K562 (cell line): Measurements from ENCODE around the gene DCAF12. TPM values are rescaled to one million over a fixed set of nuclear protein-coding genes. Genes with fewer than 3 reads are reported as not detected.

Experiments
- ATAC-seq: fragments of 200-7000 bp; cut with Tn5 transposase; 3 replicates; pipeline ENCODE4 v1.9.1; 2020; ENCODE audit warnings: moderate library complexity
- BruUV-seq: library from RNA; stranded (reverse); fragments of 400-500 nt; replicated peaks from 2 replicates; lab custom pipeline; 2021; lab: Mats Ljungman, UMichigan
- CTCF ChIA-PET: fragments of 300-600 bp; formaldehyde crosslinking; extraction: SDS; loops from one replicate; lab custom pipeline; 2021; ENCODE audit warnings: low intra/inter-chr PET ratio; lab: Yijun Ruan, JAX
- POLR2A ChIA-PET: fragments of 300-600, 350-650 bp; sonication (Branson Sonifier 250); formaldehyde crosslinking; extraction: SDS; loops from one replicate; lab custom pipeline; 2021; ENCODE audit warnings: antibody characterized with exemption, inconsistent platforms; lab: Yijun Ruan, JAX
- DNase-seq, 4 experiments: peaks; one replicate each; pipeline versions ENCODE4 v3.0.0 to v3.0.0-alpha.2; 2011 to 2018; ENCODE audit warnings: low spot score in 3 of 4, mixed read lengths in 3 of 4; ENCODE audit errors: extremely low read depth in 1 of 4
- FAIRE-seq: peaks from 2 replicates; lab custom pipeline; 2011; peaks lifted over from hg19 to GRCh38; lab: Jason Lieb, UNC
- H2AFZ ChIP-seq: 2 replicates; pipeline ENCODE4 v1.6.0; 2011; ENCODE audit warnings: low read depth, low read length, control low read depth, inconsistent platforms
- H3K27ac ChIP-seq: fragments of 200-600 bp; 3 replicates; pipeline ENCODE4 v1.8.0; 2011; ENCODE audit warnings: low read depth, mild to moderate bottlenecking, control low read depth, inconsistent platforms, low read length, moderate library complexity, mixed read lengths; ENCODE audit errors: extremely low read depth
- H3K27me3 ChIP-seq, 2 experiments: fragments of 300-600 bp in 1 of 2; 2 replicates in 1 of 2; 3 replicates in 1 of 2; pipeline versions ENCODE4 v1.6.0 to v1.8.0; 2011; ENCODE audit warnings: inconsistent platforms in 2 of 2, low read length in 2 of 2, mild to moderate bottlenecking in 1 of 2, mixed read lengths in 1 of 2, moderate library complexity in 1 of 2; ENCODE audit not compliant: control insufficient read depth in 2 of 2, insufficient read depth in 2 of 2
- H3K36me3 ChIP-seq: fragments of 300-600 bp; 3 replicates; pipeline ENCODE4 v1.8.0; 2011; ENCODE audit warnings: mild to moderate bottlenecking, low read length, inconsistent platforms; ENCODE audit not compliant: control insufficient read depth, insufficient read depth
- H3K4me1 ChIP-seq, 2 experiments: fragments of 200-600 bp in 1 of 2; replicated peaks in 1 of 2; 2 replicates in 1 of 2; 3 replicates in 1 of 2; pipeline versions ENCODE4 v1.5.1 to v1.8.0; 2011; ENCODE audit warnings: inconsistent platforms in 2 of 2, low read length in 2 of 2, mild to moderate bottlenecking in 1 of 2, mixed read lengths in 1 of 2, moderate library complexity in 1 of 2; ENCODE audit not compliant: control insufficient read depth in 2 of 2, insufficient read depth in 2 of 2
- H3K4me2 ChIP-seq: 2 replicates; pipeline ENCODE4 v1.6.1; 2011; ENCODE audit warnings: low read length, control low read depth, inconsistent platforms, mixed read lengths; ENCODE audit not compliant: insufficient read depth
- H3K4me3 ChIP-seq: fragments of 200-600 bp; sonication (generic), shearing (Covaris generic); 2 replicates; pipeline ENCODE4 v1.5.1; 2016; ENCODE audit warnings: control low read depth, inconsistent platforms
- H3K79me2 ChIP-seq: fragments of 200-600 bp; 3 replicates; pipeline ENCODE4 v1.8.0; 2011; ENCODE audit warnings: low read length, inconsistent platforms; ENCODE audit not compliant: control insufficient read depth, insufficient read depth
- H3K9ac ChIP-seq, 2 experiments: 2 replicates each; pipeline versions ENCODE4 v1.6.0 to v1.6.1; 2011; ENCODE audit warnings: low read depth in 2 of 2, low read length in 2 of 2, control low read depth in 1 of 2, inconsistent platforms in 1 of 2, mild to moderate bottlenecking in 1 of 2, mixed read lengths in 1 of 2; ENCODE audit not compliant: insufficient read depth in 1 of 2
- H3K9me1 ChIP-seq: one replicate; pipeline ENCODE4 v1.6.0; 2011; ENCODE audit warnings: inconsistent platforms, mild to moderate bottlenecking, low read length, moderate library complexity; ENCODE audit not compliant: control insufficient read depth, insufficient read depth
- H3K9me3 ChIP-seq: replicated peaks from 2 replicates; pipeline ENCODE4 v1.5.1; 2011; ENCODE audit warnings: low read depth, low read length, inconsistent platforms; ENCODE audit not compliant: control insufficient read depth, insufficient read depth
- H4K20me1 ChIP-seq: replicated peaks from 2 replicates; pipeline ENCODE4 v1.6.1; 2011; ENCODE audit warnings: low read length, inconsistent platforms, mixed read lengths; ENCODE audit not compliant: control insufficient read depth, insufficient read depth
- BHLHE40 ChIP-seq: IDR thresholded peaks from 2 replicates; pipeline ENCODE4 v1.6.1; 2011; ENCODE audit warnings: low read length, improper control_type of control experiment
- FOXA3 ChIP-seq, 2 experiments: fragments of 450-650 bp in 1 of 2; sonication (generic) in 1 of 2; formaldehyde crosslinking; IDR thresholded peaks in 1 of 2; conservative IDR thresholded peaks in 1 of 2; 2 replicates each; pipeline versions ENCODE4 v1.4.0 to v1.8.0; 2020 to 2022; ENCODE audit warnings: mild to moderate bottlenecking in 2 of 2, missing genetic modification reagents in 1 of 2
- NKRF ChIP-seq: fragments of 450-650 bp; IDR thresholded peaks from 2 replicates; pipeline ENCODE4 v1.6.1; 2016; ENCODE audit warnings: borderline replicate concordance
- WGBS: fragments of 100-300 bp; shearing (Covaris generic); methylation state at CpG from one replicate; pipeline ENCODE4 v1.1.6; 2016; ENCODE audit warnings: low coverage, mixed read lengths; ENCODE audit not compliant: insufficient coverage; ENCODE audit errors: missing lambda C conversion rate; 5-methylcytosine and 5-hydroxymethylcytosine counted together
- in situ Hi-C: fragments of 300-500 bp; cut with MboI; formaldehyde crosslinking; loops from 4 replicates; pipeline ENCODE4 v1.15.0; 2018; ENCODE audit warnings: inconsistent platforms, mixed read lengths
- intact Hi-C: fragments of 100-400 bp; cut with micrococcal nuclease; formaldehyde crosslinking; loops from 2 replicates; pipeline ENCODE4 v1.14.2; 2022
- polyA plus RNA-seq, 8 experiments: library from polyadenylated mRNA; depleted of rRNA in 4 of 8; stranded (reverse) in 5 of 8; unstranded in 3 of 8; fragments of >200 nt; fragmentation: Nextera tagmentation in 2 of 8; fragmentation: Illumina TruSeq in 1 of 8; extraction: Ambion mirVana in 2 of 8; extraction: Trizol in 1 of 8; gene quantifications; 2 replicates each; pipeline versions ENCODE4 v1.2.1 to v1.2.3, GENCODE V29; 2011 to 2014; ENCODE audit warnings: inconsistent platforms in 1 of 8, missing spikeins in 1 of 8
- total RNA-seq, 7 experiments: library from RNA; depleted of rRNA in 6 of 7; stranded (reverse); fragments of >200 nt in 6 of 7; fragmentation: Illumina TruSeq in 2 of 7; extraction: Trizol in 2 of 7; gene quantifications; 2 replicates each; pipeline versions ENCODE4 v1.2.1 to v1.2.3, GENCODE V29; 2011 to 2021; ENCODE audit warnings: low replicate concordance in 1 of 7
- TF ChIP-seq, protein P1 (sequence below), 2 experiments: fragments of 450-650 bp in 1 of 2; sonication (generic) in 1 of 2; formaldehyde crosslinking in 1 of 2; IDR thresholded peaks; 2 replicates each; pipeline versions ENCODE4 v1.7.1 to v1.9.0; 2016 to 2022; ENCODE audit warnings: inconsistent platforms in 1 of 2, mild to moderate bottlenecking in 1 of 2, missing genetic modification reagents in 1 of 2

Gene DCAF12
- total and polyA plus RNA-seq, 9 of the 15 experiments (the other 6 are each of a cell fraction or from before 2014, with no cell fraction given): 10.9 to 59.6 (median 30.8) TPM

DNA sequence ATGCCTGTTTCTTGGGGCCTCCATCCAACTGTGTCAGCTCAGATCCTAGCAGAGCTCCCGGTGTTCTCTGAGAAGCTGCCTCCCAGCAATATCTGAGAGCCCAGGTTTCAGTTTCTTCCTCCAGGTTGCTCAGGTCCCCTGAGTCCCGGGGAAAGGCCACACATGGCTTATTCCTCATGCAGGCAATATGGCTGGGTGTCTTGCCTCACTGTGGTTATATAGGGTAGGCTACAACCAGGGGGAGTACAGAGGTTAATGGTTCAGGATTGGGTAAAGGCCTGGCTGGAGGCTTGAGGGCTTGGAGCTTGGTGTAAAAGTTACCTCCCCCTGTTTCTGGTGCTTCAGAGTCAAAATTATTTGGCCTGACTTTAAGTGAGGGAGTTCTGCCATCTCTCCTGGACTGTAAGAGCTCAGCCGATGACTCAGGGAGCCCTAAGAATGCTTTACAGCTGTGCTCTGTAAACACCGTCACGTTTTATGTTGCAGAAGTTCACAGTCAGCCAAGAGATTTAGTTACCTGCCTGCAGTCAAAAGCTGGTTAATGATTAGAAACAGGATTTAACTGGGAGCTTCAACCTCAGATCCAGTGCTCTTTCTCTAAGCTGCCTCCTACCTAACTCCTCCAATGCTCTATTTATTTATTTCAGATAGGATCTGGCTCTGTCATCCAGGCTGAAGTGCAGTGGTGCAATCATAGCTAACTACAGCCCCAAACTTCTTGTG, 53.5 kb downstream of the DCAF12 start:
- Histone ChIP-seq H3K36me3 (no peaks in the 10 kb centered on the region), H3K9me1 (no peaks in the 10 kb centered on the region), H3K4me2 (peak overlapping the region; percentile 18; the same call in 1 of the 2 replicates), H4K20me1 (no peaks in the 10 kb centered on the region), H3K4me3 (no peak overlapping the region), H3K9me3 (no peaks in the 10 kb centered on the region), H3K27me3 (no peaks in the 10 kb centered on the region), H3K79me2 (no peaks in the 10 kb centered on the region), H2AFZ (peak overlapping the region; percentile 93), H3K4me1 (peaks cover 2 to 7% of the 10 kb centered on the region in 2 experiments; a peak in 4 of 5 replicates), H3K9ac (0 out of 4 replicates have a peak overlapping the region, but pooled peaks of 1 of the 2 experiments have one; percentile 14), H3K27ac (no peak overlapping the region; the same call in 2 of the 3 replicates)
- FAIRE-seq (no peak), ATAC-seq (peak; percentile 68), DNase-seq (peak in 1 of 4 experiments; percentile 14)
- BruUV-seq: no TSS peak
- intact Hi-C loops: loop anchor here (10.0 kb wide), 1 partner anchor 148 kb away; no protein-coding TSS in a partner anchor
- TF ChIP-seq, protein P1, sequence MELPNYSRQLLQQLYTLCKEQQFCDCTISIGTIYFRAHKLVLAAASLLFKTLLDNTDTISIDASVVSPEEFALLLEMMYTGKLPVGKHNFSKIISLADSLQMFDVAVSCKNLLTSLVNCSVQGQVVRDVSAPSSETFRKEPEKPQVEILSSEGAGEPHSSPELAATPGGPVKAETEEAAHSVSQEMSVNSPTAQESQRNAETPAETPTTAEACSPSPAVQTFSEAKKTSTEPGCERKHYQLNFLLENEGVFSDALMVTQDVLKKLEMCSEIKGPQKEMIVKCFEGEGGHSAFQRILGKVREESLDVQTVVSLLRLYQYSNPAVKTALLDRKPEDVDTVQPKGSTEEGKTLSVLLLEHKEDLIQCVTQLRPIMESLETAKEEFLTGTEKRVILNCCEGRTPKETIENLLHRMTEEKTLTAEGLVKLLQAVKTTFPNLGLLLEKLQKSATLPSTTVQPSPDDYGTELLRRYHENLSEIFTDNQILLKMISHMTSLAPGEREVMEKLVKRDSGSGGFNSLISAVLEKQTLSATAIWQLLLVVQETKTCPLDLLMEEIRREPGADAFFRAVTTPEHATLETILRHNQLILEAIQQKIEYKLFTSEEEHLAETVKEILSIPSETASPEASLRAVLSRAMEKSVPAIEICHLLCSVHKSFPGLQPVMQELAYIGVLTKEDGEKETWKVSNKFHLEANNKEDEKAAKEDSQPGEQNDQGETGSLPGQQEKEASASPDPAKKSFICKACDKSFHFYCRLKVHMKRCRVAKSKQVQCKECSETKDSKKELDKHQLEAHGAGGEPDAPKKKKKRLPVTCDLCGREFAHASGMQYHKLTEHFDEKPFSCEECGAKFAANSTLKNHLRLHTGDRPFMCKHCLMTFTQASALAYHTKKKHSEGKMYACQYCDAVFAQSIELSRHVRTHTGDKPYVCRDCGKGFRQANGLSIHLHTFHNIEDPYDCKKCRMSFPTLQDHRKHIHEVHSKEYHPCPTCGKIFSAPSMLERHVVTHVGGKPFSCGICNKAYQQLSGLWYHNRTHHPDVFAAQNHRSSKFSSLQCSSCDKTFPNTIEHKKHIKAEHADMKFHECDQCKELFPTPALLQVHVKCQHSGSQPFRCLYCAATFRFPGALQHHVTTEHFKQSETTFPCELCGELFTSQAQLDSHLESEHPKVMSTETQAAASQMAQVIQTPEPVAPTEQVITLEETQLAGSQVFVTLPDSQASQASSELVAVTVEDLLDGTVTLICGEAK (IDR thresholded peaks at IDR 0.05): no peak
- TF ChIP-seq, protein P1 (CRISPR knock-in tag; IDR thresholded peaks at IDR 0.05): no peak
- no peak for TF ChIP-seq NKRF
- TF ChIP-seq FOXA3 (CRISPR knock-in tag; conservative IDR thresholded peaks at IDR 0.05 in 1 of 2, IDR thresholded peaks at IDR 0.05 in 1 of 2): 0 out of 4 replicates have a peak, but pooled peaks of 1 of the 2 experiments have one; percentile 15
- TF ChIP-seq BHLHE40: peak; percentile 69
- in situ Hi-C loops: no loop called here
- POLR2A ChIA-PET: interaction anchor here (1.4 kb wide), 1 partner anchor 25 kb away, joined by 6 read pairs; no protein-coding TSS in a partner anchor
- 31% methylated on average over 5 of the region's 5 CpGs for WGBS
- CTCF ChIA-PET: interaction anchor here (1.5 kb wide), 1 partner anchor 61 kb away, joined by 5 read pairs; no protein-coding TSS in a partner anchor
